ENCODE data around the gene TPRG1L.
"Not testable (repeated sequence)": the region's sequence is repeated elsewhere in the genome, so short reads cannot be mapped to it uniquely, and the experiment has no call there.

Gene TPRG1L
- 24.6 to 42.2 (median 33.5) reads per million in 4 donors for total RNA-seq

DNA sequence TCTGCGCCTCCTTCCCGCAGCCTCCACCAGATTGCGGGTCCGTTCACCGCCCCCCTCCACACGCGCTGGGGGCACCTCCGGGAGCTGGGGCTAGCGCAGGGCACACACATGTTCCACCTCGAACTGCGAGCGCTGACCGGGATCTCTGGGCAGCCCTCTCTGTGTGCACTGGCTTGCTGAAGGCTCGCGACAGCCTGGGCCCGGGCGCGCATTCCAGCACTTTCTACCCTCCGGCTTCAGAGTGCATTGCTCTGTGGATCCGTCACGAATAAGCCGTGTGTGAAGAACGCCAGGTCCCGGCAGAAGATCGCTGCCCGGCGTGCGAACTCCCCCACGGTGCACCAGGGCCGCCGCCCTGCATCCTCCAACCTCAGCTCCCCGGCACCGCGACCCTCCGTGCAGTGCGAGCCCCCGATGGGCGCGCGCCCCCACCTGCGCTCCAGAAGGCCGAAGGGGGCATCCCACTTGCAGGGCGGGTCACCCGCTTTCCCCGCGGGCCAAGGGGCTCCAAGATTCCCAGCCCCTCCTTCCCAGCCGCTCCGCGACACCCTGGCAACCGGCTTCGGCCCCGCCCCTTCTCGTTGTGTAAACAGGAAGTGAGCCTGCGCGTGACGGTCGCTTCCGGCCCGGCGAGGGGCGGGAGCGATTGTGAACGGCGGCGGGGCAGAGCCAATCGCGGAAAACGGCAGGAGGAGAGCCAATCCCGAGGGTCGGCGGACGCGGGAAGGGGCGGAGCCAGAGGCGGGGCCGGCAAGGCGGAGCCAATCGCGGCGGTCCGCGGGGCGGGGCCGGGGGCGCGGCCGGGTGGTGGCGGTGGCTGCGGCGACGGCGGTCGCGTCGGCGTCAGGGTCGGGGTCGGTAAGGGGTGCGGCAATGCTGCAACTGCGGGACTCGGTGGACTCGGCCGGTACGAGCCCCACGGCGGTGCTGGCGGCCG, at the start of gene TPRG1L:
TPRG1L (plus strand) TSS at position 816 of the 937 bp plus-strand sequence; CDS start at position 874, 58 bp downstream.
- peak; percentile 97 to 98 (median 97) for DNase-seq

DNA sequence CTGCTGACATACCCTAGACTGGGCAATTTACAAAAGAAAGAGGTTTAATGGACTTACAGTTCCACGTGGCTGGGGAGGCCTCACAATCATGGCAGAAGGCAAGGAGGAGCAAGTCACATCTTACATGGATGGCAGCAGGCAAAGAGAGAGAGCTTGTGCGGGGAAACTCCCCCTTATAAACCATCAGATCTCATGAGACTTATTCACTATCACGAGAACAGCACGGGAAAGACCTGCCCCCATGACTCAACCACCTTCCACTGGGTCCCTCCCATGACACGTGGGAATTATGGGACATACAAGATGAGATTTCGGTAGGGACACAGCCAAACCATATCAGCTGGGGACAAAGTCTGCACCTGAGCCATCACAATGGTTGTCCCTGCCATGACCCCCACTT, 49.3 kb upstream of the TPRG1L start:
- not testable (repeated sequence) for DNase-seq

GRCh38 chr1:3575993-3576392, 48.8 kb upstream of the TPRG1L start:
- DNase-seq, result no peak

- no peak for DNase-seq
Observed at GRCh38 chr1:3577300-3577699, 47.5 kb upstream of the TPRG1L start.

DNA sequence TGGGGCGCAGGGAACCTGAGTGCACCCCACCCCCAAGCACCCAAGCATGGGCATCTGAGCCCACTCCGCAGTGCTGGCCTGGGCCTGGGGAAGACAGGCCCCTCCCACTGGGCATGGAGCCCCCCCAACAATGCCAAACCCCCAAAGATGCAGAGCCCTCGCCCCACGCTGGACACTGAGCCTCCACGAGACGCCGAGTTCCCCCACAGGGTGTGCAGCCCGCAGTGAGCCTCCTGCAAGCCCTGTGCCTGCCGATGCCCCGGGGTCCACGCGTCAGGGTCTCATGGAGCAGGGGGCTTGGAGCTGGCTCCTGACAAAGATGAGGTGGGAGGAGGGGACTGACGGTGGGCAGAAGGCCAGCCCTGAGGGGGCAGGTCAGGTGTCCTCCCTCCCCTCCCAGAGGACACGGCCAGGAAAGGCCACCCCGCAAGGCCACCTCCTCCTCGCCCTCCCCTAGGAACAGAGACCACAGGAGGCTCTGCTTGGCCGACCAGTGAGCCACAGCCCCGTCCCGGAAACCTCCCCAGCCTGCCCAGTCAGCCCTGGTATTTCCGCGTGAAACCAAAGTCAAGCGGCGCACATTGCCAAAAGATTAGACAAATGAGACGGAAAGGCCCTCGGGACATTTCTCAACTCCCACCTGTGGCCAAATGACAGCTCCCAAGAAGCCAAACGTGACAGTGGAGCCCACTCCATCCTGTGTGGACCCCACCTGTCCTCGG, 46.9 kb upstream of the TPRG1L start:
- no peak for DNase-seq

GRCh38 chr1:3578433-3578805, 46.4 kb upstream of the TPRG1L start:
- DNase-seq, result no peak

DNA sequence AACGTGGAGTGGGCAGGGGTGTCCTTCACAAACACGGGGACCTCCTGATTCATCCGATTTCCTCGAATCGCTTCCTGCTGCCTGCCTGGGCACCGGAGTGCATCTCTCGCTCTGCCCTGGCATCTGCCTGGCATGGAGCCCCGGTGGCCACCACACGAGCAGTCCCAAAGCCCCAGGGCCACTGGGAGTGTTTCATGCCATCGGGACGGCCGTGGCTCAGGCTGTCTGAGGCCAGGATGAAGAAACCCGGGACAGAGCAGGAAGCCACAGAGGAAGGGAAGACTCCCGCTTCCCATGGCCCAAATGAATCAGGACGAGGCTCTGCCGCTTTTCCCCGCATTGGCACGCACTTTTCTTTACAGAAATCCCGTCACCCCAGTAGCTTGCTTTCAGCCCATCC, 45.9 kb upstream of the TPRG1L start:
- no peak for DNase-seq

DNA sequence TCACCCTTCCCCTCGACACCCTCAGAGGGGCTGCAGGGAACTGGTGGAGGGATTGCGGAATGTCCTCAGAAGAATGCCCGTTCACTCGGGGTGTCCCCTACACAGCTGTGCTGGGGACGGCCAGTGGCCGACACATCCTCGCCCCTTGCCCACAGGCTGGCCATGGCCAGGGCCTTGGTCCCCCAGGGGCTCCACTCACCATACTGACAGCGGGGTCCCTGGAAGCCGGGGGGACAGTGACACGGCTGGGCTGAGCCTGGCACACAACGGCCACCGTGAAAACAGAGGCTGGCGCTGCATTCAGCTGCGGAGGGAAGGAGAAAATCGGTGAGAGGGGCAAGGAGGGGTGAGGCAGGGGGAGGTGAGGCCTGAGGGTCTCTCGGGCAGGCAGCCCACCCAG, 45.2 kb upstream of the TPRG1L start:
- DNase-seq, result no peak

DNA sequence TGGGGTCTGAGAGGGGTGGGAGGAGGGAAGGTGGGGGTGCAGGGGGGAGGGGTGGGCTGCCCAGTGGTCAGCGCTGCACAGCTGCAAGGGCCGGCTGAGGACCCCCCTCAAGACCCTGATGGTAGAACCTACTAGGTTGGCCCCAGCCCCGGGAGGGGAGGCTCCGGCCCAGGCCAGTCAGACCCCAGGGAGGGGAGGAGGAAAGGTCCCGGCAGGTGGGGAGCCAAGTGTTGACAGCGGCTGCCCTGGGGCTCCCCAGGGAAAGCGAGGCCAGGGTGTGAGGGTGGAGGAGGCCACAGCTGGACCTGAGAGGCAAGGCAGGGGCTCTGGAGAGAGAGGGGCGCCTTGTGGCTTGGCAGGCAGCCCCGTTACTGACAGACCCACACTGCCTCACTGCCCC, 44.6 kb upstream of the TPRG1L start:
- DNase-seq, result no peak

DNA sequence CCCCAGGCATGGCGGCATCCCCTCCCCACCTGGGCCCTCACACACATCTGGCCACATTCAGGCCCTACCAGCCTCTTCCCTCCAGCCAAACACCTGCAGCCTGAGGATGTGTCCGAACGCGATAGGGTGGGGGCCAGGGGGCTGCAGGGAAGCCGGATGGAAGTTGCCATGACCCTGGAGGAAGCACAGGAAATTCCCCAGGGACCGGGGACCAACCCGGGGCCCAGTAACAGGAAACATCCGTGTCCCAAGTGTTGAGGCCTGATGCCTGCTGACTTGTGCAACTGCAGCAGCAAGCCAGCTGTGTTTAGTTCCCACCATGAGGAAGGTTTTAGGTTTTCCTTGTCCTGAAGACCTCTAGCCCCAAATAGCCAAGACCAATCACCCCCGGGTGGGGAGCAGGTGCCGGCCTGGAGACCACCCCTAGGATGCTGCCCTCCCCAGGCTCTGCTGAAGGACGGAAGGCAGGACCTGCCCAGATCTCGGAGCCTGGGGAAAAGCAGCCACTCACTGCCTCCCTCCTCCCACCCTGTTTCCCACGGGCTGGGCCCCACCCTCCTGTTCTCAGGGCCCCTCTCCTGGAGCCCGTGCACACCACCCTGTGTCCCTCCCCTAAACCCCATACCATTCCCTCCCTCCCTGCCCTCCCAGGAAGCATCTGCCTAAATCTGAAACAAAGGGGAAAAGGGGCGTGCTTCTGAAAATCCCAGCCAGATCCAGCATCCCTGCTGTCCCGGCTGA, 43.3 kb upstream of the TPRG1L start:
- DNase-seq, result no peak

GRCh38 chr1:3583751-3584150, 41.1 kb upstream of the TPRG1L start:
- DNase-seq, result not testable (repeated sequence)

DNA sequence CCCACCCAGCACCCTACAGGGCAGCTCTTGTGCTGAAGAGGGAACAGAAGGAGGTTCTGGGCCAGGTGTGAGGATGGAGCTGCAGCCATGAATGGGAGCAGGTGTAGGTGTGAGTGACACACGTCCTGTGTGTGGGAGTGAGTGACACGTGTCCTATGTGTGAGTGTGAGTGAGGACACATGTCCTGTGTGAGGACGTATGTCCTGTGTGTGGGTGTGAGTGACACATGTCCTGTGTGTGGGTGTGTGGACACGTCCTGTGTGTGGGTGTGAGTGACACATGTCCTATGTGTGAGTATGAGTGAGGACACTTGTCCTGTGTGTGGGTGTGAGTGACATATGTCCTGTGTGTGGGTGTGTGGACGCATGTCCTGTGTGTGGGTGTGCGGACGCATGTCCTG, 39.9 kb upstream of the TPRG1L start:
- no peak for DNase-seq

DNA sequence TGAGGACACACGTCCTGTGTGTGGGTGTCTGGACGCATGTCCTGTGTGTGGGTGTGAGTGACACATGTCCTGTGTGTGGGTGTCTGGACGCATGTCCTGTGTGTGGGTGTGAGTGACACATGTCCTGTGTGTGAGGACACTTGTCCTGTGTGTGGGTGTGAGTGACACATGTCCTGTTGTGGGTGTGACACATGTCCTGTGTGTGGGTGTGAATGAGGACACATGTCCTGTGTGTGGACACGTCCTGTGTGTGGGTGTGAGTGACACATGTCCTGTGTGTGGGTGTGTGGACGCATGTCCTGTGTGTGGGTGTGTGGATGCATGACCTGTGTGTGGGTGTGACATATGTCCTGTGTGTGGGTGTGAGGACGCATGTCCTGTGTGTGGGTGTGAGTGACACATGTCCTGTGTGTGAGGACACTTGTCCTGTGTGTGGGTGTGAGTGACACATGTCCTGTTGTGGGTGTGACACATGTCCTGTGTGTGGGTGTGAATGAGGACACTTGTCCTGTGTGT, 39.4 kb upstream of the TPRG1L start:
- not testable (repeated sequence) for DNase-seq

- no peak for DNase-seq
Observed at GRCh38 chr1:3585940-3586568, 38.8 kb upstream of the TPRG1L start.

DNA sequence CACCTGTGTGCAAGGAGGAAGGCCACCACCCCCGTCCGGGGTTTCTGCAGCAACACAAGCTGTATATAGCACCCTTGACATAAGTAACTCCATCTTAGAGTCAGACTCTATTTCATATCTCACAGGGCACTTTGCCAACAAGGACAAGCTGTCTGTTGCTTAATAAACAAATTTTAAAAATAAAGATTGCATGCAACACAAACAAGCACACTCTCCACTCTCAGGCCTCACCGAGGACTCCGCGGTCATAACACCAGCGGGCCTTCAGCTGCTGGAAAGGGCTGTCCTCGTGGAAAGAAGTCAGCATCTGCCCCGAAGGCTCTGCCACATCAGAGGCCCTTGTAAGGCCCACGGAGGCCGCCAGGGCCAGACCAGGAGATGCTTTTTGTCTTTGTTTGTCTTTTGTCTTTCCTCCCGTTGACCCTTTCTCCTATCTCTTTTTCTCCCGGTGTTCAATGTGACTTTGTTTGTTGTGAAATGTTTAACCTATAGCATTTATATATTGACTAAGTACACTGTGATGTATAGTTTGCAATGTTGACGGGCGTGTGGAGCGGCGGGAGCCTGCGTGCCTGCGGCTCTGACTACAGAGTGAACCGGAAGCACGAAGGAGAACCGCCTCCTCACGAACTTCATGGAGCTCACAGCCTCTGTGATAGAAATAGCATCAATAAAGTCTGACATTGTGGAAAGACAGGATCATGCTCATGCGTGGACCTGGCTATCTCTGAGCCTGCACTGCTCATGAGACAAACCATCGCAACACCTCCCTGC, 37.6 kb upstream of the TPRG1L start:
- DNase-seq, result no peak

DNA sequence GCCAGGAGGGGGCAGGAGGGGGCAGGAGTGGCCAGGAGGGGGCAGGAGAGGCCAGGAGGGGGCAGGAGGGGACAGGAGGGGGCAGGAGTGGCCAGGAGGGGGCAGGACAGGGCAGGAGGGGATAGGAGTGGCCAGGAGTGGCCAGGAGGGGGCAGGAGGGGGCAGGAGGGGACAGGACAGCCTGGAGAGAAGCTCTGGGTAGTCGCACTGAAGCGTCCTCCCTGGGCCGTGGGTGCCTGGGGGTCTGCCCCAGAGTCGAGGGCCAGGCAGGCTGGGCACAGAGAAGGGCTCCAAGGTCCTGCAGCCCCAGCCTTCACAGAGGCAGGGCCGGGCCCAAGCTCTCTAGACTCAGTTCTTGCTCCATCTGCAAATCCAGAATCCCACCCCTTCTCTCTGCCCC, 36.4 kb upstream of the TPRG1L start:
- DNase-seq, result no peak

GRCh38 chr1:3590139-3590763, 34.6 kb upstream of the TPRG1L start:
- no peak for DNase-seq

DNA sequence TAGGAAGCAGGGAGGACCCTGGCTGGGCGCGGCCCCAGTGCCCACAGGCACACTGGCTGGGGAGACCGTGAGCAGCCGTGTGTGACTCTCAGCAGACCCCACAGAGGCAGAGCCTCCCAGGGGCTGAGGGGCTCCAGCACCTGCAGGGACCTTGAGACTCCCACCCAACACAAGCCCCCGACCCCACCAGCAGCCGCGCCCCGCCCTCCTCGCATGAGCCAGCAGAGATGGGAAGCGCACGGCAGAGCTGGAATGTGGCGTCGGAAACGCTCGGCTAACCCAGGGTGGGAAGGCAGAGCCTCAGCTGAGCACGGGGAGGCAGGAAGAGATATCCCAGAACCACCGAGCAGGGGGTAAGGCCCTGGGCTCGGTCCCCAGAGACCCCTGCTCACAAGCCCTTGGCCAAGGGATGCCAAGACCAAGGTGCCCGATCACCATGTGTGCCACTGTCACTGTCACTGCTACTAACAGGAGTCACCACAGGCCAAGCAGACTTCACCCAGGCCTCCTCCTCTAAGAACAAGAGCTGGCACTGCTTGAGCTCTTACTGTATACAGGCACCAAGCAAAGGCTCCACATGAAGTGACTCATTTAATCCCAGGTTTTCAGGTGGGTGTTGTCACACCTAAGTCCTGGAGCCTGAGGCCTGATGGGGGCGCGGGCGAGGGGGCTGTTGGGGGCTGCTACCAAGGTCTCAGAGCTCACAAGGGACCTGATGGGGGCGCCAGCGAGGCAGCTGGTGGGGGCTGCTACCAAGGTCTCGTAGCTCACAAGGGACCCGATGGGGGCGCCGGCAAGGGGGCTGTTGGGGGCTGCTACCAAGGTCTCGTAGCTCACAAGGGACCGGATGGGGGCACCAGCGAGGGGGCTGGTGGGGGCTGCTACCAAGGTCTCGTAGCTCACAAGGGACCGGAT, 33.6 kb upstream of the TPRG1L start:
- DNase-seq, result no peak

- no peak for DNase-seq
Observed at GRCh38 chr1:3593334-3593733, 31.5 kb upstream of the TPRG1L start.

GRCh38 chr1:3593745-3594144, 31.1 kb upstream of the TPRG1L start:
- DNase-seq, result no peak
